Colonic mucosa (tissue), 4 donors: ENCODE results near the gene TPRG1L. TPM values are rescaled to one million over a fixed set of nuclear protein-coding genes. Genes with fewer than 3 reads are reported as not detected.
"Not testable (repeated sequence)": the region's sequence is repeated elsewhere in the genome, so short reads cannot be mapped to it uniquely, and the experiment has no call there.

Experiments
- DNase-seq: peaks from one replicate; pipeline ENCODE4 v3.0.0-alpha.2; 2020
- H3K27ac ChIP-seq: fragments of 200-600 bp; one replicate; pipeline ENCODE4 v1.8.0; 2021
- H3K27me3 ChIP-seq: fragments of 200-600 bp; one replicate; pipeline ENCODE4 v1.8.0; 2021
- H3K36me3 ChIP-seq: fragments of 200-600 bp; one replicate; pipeline ENCODE4 v1.8.0; 2021
- H3K4me1 ChIP-seq: fragments of 200-600 bp; one replicate; pipeline ENCODE4 v1.8.0; 2021; ENCODE audit warnings: mild to moderate bottlenecking
- H3K4me3 ChIP-seq: fragments of 200-600 bp; one replicate; pipeline ENCODE4 v1.8.0; 2021
- H3K9ac ChIP-seq, 2 donors: one replicate each; pipeline ENCODE4 v1.7.0; 2013; ENCODE audit warnings: control low read depth in 2 of 2, low read depth in 2 of 2, low read length in 2 of 2
- H3K9me3 ChIP-seq: fragments of 200-600 bp; one replicate; pipeline ENCODE4 v1.8.0; 2021
- intact Hi-C: fragments of 100-400 bp; cut with DNase I; formaldehyde crosslinking; loops from one replicate; pipeline ENCODE4 v1.14.1; 2022
- total RNA-seq, 2 donors: library from RNA; stranded (reverse); fragmentation: NEBNext Ultra II Directional in 1 of 2; extraction: Animal tissue kit (Norgen Biotek cat#: 25700) in 1 of 2; gene quantifications; one replicate each; pipeline ENCODE4 v1.2.1, GENCODE V29; 2021
- TF ChIP-seq, protein P1 (sequence below): fragments of 200-600 bp; IDR thresholded peaks from one replicate; pipeline ENCODE4 v1.8.0; 2022; ENCODE audit warnings: antibody characterized with exemption, mild to moderate bottlenecking
- donor health status: healthy.
- donor health status: DM: no; HTN: no; CAD: no.
- donor health status: DM: no; HTN: no; CAD: no.

Gene TPRG1L
- total RNA-seq, 2 donors from 2014 or later = 63.0 to 81.5 TPM

- no peaks in the 10 kb centered on the region for H3K27me3 ChIP-seq
- intact Hi-C loops = no loop called here
- no peak overlapping the region for H3K27ac ChIP-seq
- TF ChIP-seq, protein P1, sequence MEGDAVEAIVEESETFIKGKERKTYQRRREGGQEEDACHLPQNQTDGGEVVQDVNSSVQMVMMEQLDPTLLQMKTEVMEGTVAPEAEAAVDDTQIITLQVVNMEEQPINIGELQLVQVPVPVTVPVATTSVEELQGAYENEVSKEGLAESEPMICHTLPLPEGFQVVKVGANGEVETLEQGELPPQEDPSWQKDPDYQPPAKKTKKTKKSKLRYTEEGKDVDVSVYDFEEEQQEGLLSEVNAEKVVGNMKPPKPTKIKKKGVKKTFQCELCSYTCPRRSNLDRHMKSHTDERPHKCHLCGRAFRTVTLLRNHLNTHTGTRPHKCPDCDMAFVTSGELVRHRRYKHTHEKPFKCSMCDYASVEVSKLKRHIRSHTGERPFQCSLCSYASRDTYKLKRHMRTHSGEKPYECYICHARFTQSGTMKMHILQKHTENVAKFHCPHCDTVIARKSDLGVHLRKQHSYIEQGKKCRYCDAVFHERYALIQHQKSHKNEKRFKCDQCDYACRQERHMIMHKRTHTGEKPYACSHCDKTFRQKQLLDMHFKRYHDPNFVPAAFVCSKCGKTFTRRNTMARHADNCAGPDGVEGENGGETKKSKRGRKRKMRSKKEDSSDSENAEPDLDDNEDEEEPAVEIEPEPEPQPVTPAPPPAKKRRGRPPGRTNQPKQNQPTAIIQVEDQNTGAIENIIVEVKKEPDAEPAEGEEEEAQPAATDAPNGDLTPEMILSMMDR = no peak
- no peaks in the 10 kb centered on the region for H3K4me1 ChIP-seq
- no peak overlapping the region for H3K4me3 ChIP-seq
- no peaks in the 10 kb centered on the region for H3K36me3 ChIP-seq
- no peak overlapping the region for H3K9ac ChIP-seq
- DNase-seq = no peak
- H3K9me3 ChIP-seq = no peaks in the 10 kb centered on the region
Observed at GRCh38 chr1:3578906-3579305, 45.9 kb upstream of the TPRG1L start.

DNA sequence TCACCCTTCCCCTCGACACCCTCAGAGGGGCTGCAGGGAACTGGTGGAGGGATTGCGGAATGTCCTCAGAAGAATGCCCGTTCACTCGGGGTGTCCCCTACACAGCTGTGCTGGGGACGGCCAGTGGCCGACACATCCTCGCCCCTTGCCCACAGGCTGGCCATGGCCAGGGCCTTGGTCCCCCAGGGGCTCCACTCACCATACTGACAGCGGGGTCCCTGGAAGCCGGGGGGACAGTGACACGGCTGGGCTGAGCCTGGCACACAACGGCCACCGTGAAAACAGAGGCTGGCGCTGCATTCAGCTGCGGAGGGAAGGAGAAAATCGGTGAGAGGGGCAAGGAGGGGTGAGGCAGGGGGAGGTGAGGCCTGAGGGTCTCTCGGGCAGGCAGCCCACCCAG is 45.2 kb upstream of the TPRG1L start:
- Histone ChIP-seq H3K9me3 (no peaks in the 10 kb centered on the region), H3K27ac (no peak overlapping the region), H3K9ac (no peak overlapping the region), H3K4me3 (no peak overlapping the region), H3K4me1 (no peaks in the 10 kb centered on the region), H3K36me3 (no peaks in the 10 kb centered on the region), H3K27me3 (no peaks in the 10 kb centered on the region)
- TF ChIP-seq, protein P1 = no peak
- intact Hi-C loops = no loop called here
- no peak for DNase-seq

- H3K9me3 ChIP-seq = no peaks in the 10 kb centered on the region
- intact Hi-C loops = no loop called here
- no peak overlapping the region for H3K27ac ChIP-seq
- TF ChIP-seq, protein P1 = no peak
- no peaks in the 10 kb centered on the region for H3K27me3 ChIP-seq
- H3K36me3 ChIP-seq = no peaks in the 10 kb centered on the region
- no peak overlapping the region for H3K4me3 ChIP-seq
- H3K4me1 ChIP-seq = no peaks in the 10 kb centered on the region
- no peak for DNase-seq
- no peak overlapping the region for H3K9ac ChIP-seq
Observed at GRCh38 chr1:3580231-3580630, 44.6 kb upstream of the TPRG1L start.

DNA sequence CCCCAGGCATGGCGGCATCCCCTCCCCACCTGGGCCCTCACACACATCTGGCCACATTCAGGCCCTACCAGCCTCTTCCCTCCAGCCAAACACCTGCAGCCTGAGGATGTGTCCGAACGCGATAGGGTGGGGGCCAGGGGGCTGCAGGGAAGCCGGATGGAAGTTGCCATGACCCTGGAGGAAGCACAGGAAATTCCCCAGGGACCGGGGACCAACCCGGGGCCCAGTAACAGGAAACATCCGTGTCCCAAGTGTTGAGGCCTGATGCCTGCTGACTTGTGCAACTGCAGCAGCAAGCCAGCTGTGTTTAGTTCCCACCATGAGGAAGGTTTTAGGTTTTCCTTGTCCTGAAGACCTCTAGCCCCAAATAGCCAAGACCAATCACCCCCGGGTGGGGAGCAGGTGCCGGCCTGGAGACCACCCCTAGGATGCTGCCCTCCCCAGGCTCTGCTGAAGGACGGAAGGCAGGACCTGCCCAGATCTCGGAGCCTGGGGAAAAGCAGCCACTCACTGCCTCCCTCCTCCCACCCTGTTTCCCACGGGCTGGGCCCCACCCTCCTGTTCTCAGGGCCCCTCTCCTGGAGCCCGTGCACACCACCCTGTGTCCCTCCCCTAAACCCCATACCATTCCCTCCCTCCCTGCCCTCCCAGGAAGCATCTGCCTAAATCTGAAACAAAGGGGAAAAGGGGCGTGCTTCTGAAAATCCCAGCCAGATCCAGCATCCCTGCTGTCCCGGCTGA is 43.3 kb upstream of the TPRG1L start:
- no peak for DNase-seq
- TF ChIP-seq, protein P1 = no peak
- no peak overlapping the region for H3K27ac ChIP-seq
- H3K4me3 ChIP-seq = no peak overlapping the region
- H3K36me3 ChIP-seq = no peaks in the 10 kb centered on the region
- no peaks in the 10 kb centered on the region for H3K27me3 ChIP-seq
- intact Hi-C loops = no loop called here
- no peaks in the 10 kb centered on the region for H3K4me1 ChIP-seq
- no peak overlapping the region for H3K9ac ChIP-seq
- H3K9me3 ChIP-seq = no peaks in the 10 kb centered on the region

- H3K4me3 ChIP-seq, H3K27me3 ChIP-seq, H3K36me3 ChIP-seq, H3K27ac ChIP-seq, H3K9ac ChIP-seq, H3K9me3 ChIP-seq, DNase-seq, H3K4me1 ChIP-seq, intact Hi-C loops: not testable (repeated sequence)
Observed at GRCh38 chr1:3583751-3584150, 41.1 kb upstream of the TPRG1L start.

DNA sequence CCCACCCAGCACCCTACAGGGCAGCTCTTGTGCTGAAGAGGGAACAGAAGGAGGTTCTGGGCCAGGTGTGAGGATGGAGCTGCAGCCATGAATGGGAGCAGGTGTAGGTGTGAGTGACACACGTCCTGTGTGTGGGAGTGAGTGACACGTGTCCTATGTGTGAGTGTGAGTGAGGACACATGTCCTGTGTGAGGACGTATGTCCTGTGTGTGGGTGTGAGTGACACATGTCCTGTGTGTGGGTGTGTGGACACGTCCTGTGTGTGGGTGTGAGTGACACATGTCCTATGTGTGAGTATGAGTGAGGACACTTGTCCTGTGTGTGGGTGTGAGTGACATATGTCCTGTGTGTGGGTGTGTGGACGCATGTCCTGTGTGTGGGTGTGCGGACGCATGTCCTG is 39.9 kb upstream of the TPRG1L start:
- Histone ChIP-seq H3K27ac (no peak overlapping the region), H3K9me3 (no peaks in the 10 kb centered on the region), H3K4me1 (no peaks in the 10 kb centered on the region), H3K9ac (no peak overlapping the region), H3K4me3 (no peak overlapping the region), H3K27me3 (no peaks in the 10 kb centered on the region), H3K36me3 (no peaks in the 10 kb centered on the region)
- intact Hi-C loops = no loop called here
- DNase-seq = no peak
- TF ChIP-seq, protein P1 = no peak

DNA sequence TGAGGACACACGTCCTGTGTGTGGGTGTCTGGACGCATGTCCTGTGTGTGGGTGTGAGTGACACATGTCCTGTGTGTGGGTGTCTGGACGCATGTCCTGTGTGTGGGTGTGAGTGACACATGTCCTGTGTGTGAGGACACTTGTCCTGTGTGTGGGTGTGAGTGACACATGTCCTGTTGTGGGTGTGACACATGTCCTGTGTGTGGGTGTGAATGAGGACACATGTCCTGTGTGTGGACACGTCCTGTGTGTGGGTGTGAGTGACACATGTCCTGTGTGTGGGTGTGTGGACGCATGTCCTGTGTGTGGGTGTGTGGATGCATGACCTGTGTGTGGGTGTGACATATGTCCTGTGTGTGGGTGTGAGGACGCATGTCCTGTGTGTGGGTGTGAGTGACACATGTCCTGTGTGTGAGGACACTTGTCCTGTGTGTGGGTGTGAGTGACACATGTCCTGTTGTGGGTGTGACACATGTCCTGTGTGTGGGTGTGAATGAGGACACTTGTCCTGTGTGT is 39.4 kb upstream of the TPRG1L start:
- H3K27ac ChIP-seq, H3K36me3 ChIP-seq, intact Hi-C loops, H3K9ac ChIP-seq, H3K9me3 ChIP-seq, DNase-seq, H3K27me3 ChIP-seq, H3K4me3 ChIP-seq, H3K4me1 ChIP-seq: not testable (repeated sequence)
